ENCODE data around the gene EHD1.

EHD1 gene

GRCh38 chr11:64887234-64887756 is 8.9 kb upstream of the EHD1 start:
- no peaks in the 10 kb centered on the region for H3K36me3 ChIP-seq (ENCODE audit: insufficient read depth, low read length)
- H3K9me2 ChIP-seq (replicated peaks; ENCODE audit: low read depth, low read length) = no peaks in the 10 kb centered on the region
- H4K20me1 ChIP-seq (ENCODE audit: insufficient read depth, low read length, poor library complexity, severe bottlenecking) = no peaks in the 10 kb centered on the region
- H3K9ac ChIP-seq (ENCODE audit: low read depth, low read length, poor library complexity, severe bottlenecking) = peak overlapping the region; percentile 29
- peak overlapping the region; percentile 64 for H3K4me3 ChIP-seq (ENCODE audit: low read length, poor library complexity, severe bottlenecking)
- peak overlapping the region; percentile 68 for H3K4me2 ChIP-seq (ENCODE audit: low read depth, low read length, poor library complexity, severe bottlenecking)
- H3K27me3 ChIP-seq (ENCODE audit: insufficient read depth, low read length, poor library complexity, severe bottlenecking) = no peaks in the 10 kb centered on the region
- H2AFZ ChIP-seq (ENCODE audit: low read length) = peak overlapping the region; percentile 78
- H3F3A ChIP-seq (ENCODE audit: low read depth) = no peaks in the 10 kb centered on the region
- H3K9me3 ChIP-seq (ENCODE audit: insufficient read depth, low read depth, low read length) = no peaks in the 10 kb centered on the region
- TF ChIP-seq, protein P1, sequence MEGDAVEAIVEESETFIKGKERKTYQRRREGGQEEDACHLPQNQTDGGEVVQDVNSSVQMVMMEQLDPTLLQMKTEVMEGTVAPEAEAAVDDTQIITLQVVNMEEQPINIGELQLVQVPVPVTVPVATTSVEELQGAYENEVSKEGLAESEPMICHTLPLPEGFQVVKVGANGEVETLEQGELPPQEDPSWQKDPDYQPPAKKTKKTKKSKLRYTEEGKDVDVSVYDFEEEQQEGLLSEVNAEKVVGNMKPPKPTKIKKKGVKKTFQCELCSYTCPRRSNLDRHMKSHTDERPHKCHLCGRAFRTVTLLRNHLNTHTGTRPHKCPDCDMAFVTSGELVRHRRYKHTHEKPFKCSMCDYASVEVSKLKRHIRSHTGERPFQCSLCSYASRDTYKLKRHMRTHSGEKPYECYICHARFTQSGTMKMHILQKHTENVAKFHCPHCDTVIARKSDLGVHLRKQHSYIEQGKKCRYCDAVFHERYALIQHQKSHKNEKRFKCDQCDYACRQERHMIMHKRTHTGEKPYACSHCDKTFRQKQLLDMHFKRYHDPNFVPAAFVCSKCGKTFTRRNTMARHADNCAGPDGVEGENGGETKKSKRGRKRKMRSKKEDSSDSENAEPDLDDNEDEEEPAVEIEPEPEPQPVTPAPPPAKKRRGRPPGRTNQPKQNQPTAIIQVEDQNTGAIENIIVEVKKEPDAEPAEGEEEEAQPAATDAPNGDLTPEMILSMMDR (conservative IDR thresholded peaks at IDR 0.05; ENCODE audit: low read length) = no peak
- TF ChIP-seq EZH2phosphoT487 (IDR thresholded peaks at IDR 0.05; ENCODE audit: borderline replicate concordance) = no peak
- H3K4me1 ChIP-seq (ENCODE audit: insufficient read depth, low read length, poor library complexity, severe bottlenecking) = peaks cover 11% of the 10 kb centered on the region
- no peaks in the 10 kb centered on the region for H3K79me2 ChIP-seq (ENCODE audit: insufficient read depth, low read length)

- TF ChIP-seq EZH2phosphoT487 (IDR thresholded peaks at IDR 0.05; ENCODE audit: borderline replicate concordance) = no peak
- TF ChIP-seq, protein P1 (conservative IDR thresholded peaks at IDR 0.05; ENCODE audit: low read length) = no peak
- Histone ChIP-seq H3K9me3 (ENCODE audit: insufficient read depth, low read depth, low read length) (no peaks in the 10 kb centered on the region), H3K4me1 (ENCODE audit: insufficient read depth, low read length, poor library complexity, severe bottlenecking) (peaks cover 14% of the 10 kb centered on the region), H3K27me3 (ENCODE audit: insufficient read depth, low read length, poor library complexity, severe bottlenecking) (no peaks in the 10 kb centered on the region), H3K4me3 (ENCODE audit: low read length, poor library complexity, severe bottlenecking) (no peak overlapping the region), H3K79me2 (ENCODE audit: insufficient read depth, low read length) (no peaks in the 10 kb centered on the region), H3K36me3 (ENCODE audit: insufficient read depth, low read length) (no peaks in the 10 kb centered on the region), H4K20me1 (ENCODE audit: insufficient read depth, low read length, poor library complexity, severe bottlenecking) (no peaks in the 10 kb centered on the region), H3K4me2 (ENCODE audit: low read depth, low read length, poor library complexity, severe bottlenecking) (no peak overlapping the region), H3K9ac (ENCODE audit: low read depth, low read length, poor library complexity, severe bottlenecking) (no peak overlapping the region), H3F3A (ENCODE audit: low read depth) (0 out of 2 replicates have a peak, but pooled peaks cover under 1% of the 10 kb centered on the region), H2AFZ (ENCODE audit: low read length) (no peak overlapping the region), H3K9me2 (replicated peaks; ENCODE audit: low read depth, low read length) (no peaks in the 10 kb centered on the region)
Measured at GRCh38 chr11:64885367-64886286, 7.2 kb upstream of the EHD1 start.

GRCh38 chr11:64884019-64884418 is 5.6 kb upstream of the EHD1 start:
- H4K20me1 ChIP-seq (ENCODE audit: insufficient read depth, low read length, poor library complexity, severe bottlenecking) = no peaks in the 10 kb centered on the region
- TF ChIP-seq, protein P1 (conservative IDR thresholded peaks at IDR 0.05; ENCODE audit: low read length) = no peak
- TF ChIP-seq EZH2phosphoT487 (IDR thresholded peaks at IDR 0.05; ENCODE audit: borderline replicate concordance) = no peak
- H3K9ac ChIP-seq (ENCODE audit: low read depth, low read length, poor library complexity, severe bottlenecking) = no peak overlapping the region
- no peaks in the 10 kb centered on the region for H3K36me3 ChIP-seq (ENCODE audit: insufficient read depth, low read length)
- H3K4me2 ChIP-seq (ENCODE audit: low read depth, low read length, poor library complexity, severe bottlenecking) = no peak overlapping the region
- H3K4me3 ChIP-seq (ENCODE audit: low read length, poor library complexity, severe bottlenecking) = no peak overlapping the region
- H2AFZ ChIP-seq (ENCODE audit: low read length) = no peak overlapping the region
- peaks cover 6% of the 10 kb centered on the region for H3K79me2 ChIP-seq (ENCODE audit: insufficient read depth, low read length)
- no peaks in the 10 kb centered on the region for H3K9me2 ChIP-seq (replicated peaks; ENCODE audit: low read depth, low read length)
- H3K4me1 ChIP-seq (ENCODE audit: insufficient read depth, low read length, poor library complexity, severe bottlenecking) = peaks cover 29% of the 10 kb centered on the region
- H3F3A ChIP-seq (ENCODE audit: low read depth) = 0 out of 2 replicates have a peak, but pooled peaks cover 3% of the 10 kb centered on the region
- H3K27me3 ChIP-seq (ENCODE audit: insufficient read depth, low read length, poor library complexity, severe bottlenecking) = no peaks in the 10 kb centered on the region
- no peaks in the 10 kb centered on the region for H3K9me3 ChIP-seq (ENCODE audit: insufficient read depth, low read depth, low read length)
